ENCODE measurements around the gene HOXB8.
A peak's percentile ranks its signal among the peaks of the same experiment; 100 is the strongest.

The HOXB8 gene

DNA sequence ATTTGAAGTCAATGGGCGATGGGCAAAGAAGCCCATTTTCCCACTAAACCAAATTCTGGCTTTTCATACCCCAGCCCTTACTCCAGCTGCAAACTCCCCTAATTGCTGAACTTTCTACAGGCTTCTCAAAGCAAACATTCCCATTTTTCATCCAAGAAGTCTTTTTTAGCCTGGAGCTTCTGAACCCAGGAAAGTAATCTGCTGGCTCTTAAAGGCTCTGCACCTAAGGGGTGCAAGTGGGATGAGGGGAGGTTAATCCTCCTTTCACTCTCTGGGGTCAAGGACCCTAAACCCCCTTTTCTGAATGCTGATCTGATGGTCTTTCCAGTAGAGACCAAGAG lies 6.6 kb downstream of the HOXB8 start:
- Mint-ChIP-seq H3K4me1 (peaks cover 45% of the 10 kb centered on the region), H3K36me3 (ENCODE audit: low read depth) (peaks cover 12% of the 10 kb centered on the region), H3K9me3 (no peaks in the 10 kb centered on the region), H3K27me3 (ENCODE audit: low read depth) (peaks cover 60% of the 10 kb centered on the region), H3K27ac (peak overlapping the region in 2 of 3 experiments; percentile 98 to 99), H3K4me3 (peak overlapping the region; percentile 94 to 98 (median 94))
- TF ChIP-seq, protein P1, sequence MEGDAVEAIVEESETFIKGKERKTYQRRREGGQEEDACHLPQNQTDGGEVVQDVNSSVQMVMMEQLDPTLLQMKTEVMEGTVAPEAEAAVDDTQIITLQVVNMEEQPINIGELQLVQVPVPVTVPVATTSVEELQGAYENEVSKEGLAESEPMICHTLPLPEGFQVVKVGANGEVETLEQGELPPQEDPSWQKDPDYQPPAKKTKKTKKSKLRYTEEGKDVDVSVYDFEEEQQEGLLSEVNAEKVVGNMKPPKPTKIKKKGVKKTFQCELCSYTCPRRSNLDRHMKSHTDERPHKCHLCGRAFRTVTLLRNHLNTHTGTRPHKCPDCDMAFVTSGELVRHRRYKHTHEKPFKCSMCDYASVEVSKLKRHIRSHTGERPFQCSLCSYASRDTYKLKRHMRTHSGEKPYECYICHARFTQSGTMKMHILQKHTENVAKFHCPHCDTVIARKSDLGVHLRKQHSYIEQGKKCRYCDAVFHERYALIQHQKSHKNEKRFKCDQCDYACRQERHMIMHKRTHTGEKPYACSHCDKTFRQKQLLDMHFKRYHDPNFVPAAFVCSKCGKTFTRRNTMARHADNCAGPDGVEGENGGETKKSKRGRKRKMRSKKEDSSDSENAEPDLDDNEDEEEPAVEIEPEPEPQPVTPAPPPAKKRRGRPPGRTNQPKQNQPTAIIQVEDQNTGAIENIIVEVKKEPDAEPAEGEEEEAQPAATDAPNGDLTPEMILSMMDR (IDR thresholded peaks at IDR 0.05; ENCODE audit: unreplicated experiment in 3 of 3): no peak

DNA sequence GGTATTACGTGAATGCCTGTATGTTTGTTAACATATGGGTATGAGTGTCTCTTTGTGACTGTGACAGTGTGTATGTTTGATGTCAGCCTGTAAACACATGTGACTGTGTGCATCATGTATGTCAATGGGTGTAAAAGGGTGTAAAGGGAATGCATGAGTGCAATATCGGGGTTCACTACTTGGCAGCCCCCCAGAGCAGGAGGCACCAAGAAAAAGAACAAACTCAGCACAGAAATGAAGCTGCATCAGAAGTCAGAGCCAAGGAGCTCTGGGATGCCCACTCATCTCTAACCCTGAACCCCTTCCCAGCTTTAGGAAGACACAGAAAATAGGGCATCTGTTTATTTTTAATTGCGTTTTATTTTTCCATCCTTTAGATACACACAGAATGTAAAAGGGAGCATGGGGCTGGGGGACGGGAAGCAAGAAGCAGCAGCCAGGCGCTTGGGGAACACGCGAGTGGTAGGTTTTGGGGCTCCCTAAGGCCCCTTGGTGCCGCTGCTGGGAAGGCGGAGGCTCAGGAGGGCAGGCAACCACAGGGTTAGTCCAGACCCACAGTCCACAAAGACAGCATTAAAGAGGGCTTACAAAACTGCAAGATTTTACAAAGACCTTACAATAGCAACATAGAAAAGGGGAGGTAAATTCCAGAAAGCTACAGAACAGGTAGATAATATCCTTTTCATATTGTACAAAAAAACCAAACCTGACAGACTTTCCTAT lies 8.0 kb downstream of the HOXB8 start:
- Mint-ChIP-seq H3K4me1 (peaks cover 49% of the 10 kb centered on the region), H3K27me3 (ENCODE audit: low read depth) (peaks cover 61% of the 10 kb centered on the region), H3K36me3 (ENCODE audit: low read depth) (peaks cover 4% of the 10 kb centered on the region), H3K9me3 (no peaks in the 10 kb centered on the region), H3K4me3 (peak overlapping the region; percentile 94 to 99 (median 98)), H3K27ac (peak overlapping the region in 2 of 3 experiments; percentile 98 to 99)
- TF ChIP-seq, protein P1 (IDR thresholded peaks at IDR 0.05; ENCODE audit: unreplicated experiment in 3 of 3): no peak

DNA sequence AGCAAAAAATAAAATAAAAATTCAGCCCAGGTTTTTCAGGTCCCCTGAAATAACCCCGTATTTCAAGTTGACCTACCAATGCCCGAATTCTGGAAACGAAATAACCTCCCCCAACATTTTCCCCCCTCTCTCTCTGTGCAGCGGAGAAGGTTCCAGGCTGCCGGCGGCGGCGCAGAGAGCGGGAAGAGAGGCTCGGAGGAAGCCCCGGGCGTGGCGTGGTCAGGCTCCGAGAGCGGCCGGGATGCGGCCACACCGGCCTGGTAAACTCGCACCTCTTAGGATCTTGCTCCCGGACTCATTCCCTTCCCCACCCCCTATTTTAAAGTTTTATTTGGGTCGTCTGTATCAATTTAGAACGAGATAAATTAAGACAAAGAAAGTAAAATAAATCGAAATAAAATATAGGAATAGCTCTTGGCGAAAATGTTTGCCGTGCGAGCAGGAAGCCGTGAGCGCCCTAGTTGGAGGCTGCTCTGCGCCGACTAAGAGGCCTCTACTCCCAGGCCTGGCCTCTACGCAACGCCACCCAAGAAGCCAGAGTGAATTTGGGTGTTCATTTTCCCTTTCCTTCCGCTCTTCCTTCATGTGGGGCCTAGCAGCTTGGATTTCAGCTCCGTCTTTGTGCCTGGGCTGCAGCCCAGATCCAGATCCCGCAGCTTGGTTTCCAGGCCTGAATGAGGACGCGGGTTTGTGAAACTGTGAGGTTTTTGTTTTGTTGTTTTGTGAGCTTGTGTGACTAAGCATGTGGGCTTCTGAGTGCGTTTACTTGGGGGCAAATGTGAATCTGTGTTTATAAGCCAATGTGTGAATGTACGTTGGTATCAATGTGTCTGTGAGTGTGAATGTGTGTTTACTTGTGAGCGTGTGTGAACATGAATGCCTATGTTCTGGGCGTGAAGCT lies 8.9 kb downstream of the HOXB8 start:
- Mint-ChIP-seq H3K36me3 (ENCODE audit: low read depth) (peaks cover 8% of the 10 kb centered on the region), H3K4me3 (peak overlapping the region; percentile 94 to 99 (median 98)), H3K9me3 (no peaks in the 10 kb centered on the region), H3K4me1 (peaks cover 44% of the 10 kb centered on the region), H3K27ac (peak overlapping the region in 2 of 3 experiments; percentile 98 to 99), H3K27me3 (ENCODE audit: low read depth) (peaks cover 63% of the 10 kb centered on the region)
- TF ChIP-seq, protein P1 (IDR thresholded peaks at IDR 0.05; ENCODE audit: unreplicated experiment in 3 of 3): no peak

DNA sequence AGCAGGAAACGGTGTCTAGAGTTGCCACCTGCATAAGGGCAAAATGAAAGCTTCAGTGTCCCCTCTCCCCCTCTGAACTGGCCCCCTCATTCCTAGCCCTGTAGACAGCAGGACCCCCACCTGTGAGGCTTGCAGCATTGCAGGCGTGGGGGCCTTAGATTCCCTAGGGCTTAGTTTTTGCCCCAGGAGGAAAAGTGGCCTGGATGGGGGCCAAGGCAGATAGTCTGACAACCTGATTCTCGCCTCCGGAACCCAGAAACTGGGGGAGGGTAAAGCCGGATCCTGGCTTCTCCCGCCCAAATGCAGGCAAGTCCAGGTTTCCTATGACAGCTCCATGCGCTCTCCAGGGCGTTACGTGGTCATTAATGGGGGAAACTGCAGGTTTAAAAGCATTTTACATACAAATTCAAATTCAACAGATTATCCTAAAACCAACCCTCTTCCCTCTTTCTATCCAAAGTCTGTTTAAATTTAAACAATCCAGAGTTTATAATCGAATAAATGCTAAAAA lies 9.6 kb downstream of the HOXB8 start:
- Mint-ChIP-seq H3K27ac (peak overlapping the region in 2 of 3 experiments; percentile 98 to 99), H3K27me3 (ENCODE audit: low read depth) (peaks cover 63% of the 10 kb centered on the region), H3K9me3 (no peaks in the 10 kb centered on the region), H3K4me3 (peak overlapping the region; percentile 94 to 99 (median 98)), H3K4me1 (peaks cover 46% of the 10 kb centered on the region), H3K36me3 (ENCODE audit: low read depth) (peaks cover 8% of the 10 kb centered on the region)
- TF ChIP-seq, protein P1 (IDR thresholded peaks at IDR 0.05; ENCODE audit: unreplicated experiment in 3 of 3): no peak

DNA sequence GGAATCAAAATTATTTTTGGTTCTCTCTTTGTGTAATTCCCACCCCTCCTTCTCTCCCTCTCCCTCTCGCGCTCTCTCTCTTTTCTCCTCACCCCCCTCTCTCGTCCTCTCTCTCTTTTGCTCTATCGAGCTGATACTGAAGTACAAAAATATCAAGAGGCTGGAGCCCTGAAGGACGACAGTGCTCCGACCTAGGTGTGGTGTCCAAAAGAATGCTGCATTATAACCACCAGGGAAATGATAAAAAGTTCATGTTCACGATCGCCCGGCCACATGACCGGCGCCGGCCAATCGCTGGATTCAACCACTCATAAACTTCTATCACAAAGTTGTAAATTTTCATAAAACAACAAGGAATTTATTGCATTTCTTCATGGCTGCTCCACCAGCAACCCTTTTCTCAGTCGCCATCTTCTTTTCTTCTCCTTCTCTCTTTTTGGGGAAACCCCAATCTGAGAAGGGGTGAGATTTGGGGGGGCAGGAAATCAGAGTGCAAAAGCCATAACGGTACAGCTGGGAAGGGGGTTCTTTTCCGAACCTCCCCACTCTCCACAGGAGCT lies 10.2 kb downstream of the HOXB8 start, which contains the start of gene HOXB6:
Gene HOXB6, minus strand, starts transcription at position 217 of the 560 bp plus-strand sequence. CDS start 6,836 bp downstream, outside the sequence.
- Mint-ChIP-seq H3K27ac (peak within 1 kb of the TSS in 2 of 3 experiments; percentile 98 to 99), H3K4me3 (peak within 1 kb of the TSS; percentile 94 to 99 (median 98)), H3K36me3 (ENCODE audit: low read depth) (peaks cover 8% of the 10 kb centered on the region), H3K4me1 (peaks cover 52% of the 10 kb centered on the region), H3K27me3 (ENCODE audit: low read depth) (peaks cover 69% of the 10 kb centered on the region), H3K9me3 (no peaks in the 10 kb centered on the region)
- TF ChIP-seq, protein P1 (IDR thresholded peaks at IDR 0.05; ENCODE audit: unreplicated experiment in 3 of 3): no peak
